AG20443 (cell line): ENCODE measurements around the gene CPNE8.

ENCODE experiments used
- DNase-seq: peaks from one replicate; pipeline ENCODE4 v3.0.0; 2012; ENCODE audit warnings: low spot score, mixed read lengths

Gene CPNE8

GRCh38 chr12:38633511-38633910 lies 271.9 kb downstream of the CPNE8 start:
- DNase-seq = no peak

DNA sequence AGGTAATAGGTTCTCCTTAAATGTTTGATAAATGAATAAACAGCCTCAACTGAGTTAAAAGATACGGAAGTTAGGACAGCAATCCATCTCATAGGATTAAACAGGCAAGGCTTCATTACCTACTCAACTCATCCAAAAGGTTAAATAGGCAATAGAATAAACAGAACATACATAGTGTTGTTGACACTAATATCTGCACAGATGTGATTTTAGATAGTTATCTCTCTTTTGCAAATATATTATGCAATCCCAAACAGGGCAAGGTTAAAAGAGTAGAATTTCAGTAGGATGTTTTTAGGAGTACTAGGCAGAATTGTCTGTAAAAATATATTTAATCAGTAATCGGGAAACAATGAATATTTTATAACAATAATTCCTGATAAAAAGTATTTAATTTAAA lies 276.3 kb downstream of the CPNE8 start:
- no peak for DNase-seq

DNA sequence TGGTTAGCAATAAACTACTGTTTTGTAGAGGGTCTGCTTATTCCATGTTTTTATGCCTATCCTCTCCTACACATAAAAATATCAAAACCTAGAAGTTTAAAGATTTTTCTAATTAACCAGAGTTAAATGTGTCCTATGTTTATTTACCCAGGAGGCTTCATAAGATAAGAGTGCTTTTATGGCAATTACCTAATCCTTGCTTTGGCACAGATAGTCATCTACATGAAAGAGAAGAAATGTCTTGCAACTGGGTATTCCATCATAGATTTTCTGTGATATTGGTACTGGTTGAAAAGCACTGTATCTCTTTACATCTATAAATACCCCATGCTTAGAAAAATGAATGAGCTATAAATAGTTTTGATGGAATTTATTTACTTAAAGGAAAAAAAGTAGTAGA lies 277.1 kb downstream of the CPNE8 start:
- DNase-seq = no peak

- no peak for DNase-seq
Measured at GRCh38 chr12:38625306-38625705, 280.1 kb downstream of the CPNE8 start.

GRCh38 chr12:38614171-38614570 lies 291.2 kb downstream of the CPNE8 start:
- no peak for DNase-seq

DNA sequence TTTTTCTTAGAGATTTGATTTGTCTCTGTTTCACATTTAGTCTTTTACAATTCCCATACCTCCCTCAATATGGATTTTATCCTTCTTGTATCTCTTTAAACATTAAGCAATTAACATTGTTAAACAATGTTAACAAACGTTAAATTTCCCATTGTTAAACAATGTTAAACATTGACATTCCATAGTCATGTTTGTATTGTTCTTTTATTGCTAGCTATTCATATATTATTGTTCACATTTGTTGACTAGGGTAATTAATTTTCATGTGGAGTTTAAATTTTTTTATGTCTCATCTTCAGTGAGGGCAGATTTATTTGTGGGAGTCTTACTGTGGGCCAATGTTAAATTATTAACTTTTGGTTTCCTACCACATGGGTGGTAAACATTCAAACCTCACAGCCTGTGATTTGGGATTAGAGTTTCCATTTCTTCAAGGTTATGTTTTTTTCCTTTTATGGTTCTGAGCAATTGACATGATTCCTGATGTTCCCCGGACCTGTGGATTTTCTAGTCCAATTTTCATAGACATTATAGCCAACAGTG lies 294.5 kb downstream of the CPNE8 start:
- no peak for DNase-seq

DNA sequence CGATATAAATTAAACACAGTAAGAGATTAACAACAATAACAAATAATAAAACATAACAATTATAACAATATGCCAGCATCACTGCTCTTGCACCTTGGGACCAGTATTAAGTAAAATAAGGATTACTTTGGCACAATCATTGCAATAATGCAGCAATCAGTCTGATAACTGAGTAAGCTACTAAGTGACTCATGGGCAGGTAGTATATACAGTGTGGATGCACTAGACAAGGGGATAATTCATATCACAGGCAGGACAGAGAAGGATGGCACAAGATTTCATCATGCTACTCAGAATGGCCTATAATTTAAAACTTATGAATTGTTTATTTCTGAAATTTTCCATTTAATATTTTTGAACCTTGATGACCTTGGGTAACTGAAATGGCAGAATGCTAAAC lies 298.1 kb downstream of the CPNE8 start:
- DNase-seq = no peak
